GM12875 (cell line): ENCODE results near the gene RRAD.
A peak's percentile ranks its signal among the peaks of the same experiment; 100 is the strongest.
"Not testable (repeated sequence)": the region's sequence is repeated elsewhere in the genome, so short reads cannot be mapped to it uniquely, and the experiment has no call there.

ENCODE experiments used
- H3K4me3 ChIP-seq: one replicate; pipeline ENCODE4 v1.5.1; 2011; ENCODE audit warnings: low read depth, low read length, control low read depth
- CTCF ChIP-seq: IDR thresholded peaks from 2 replicates; pipeline ENCODE4 v1.5.1; 2011; ENCODE audit warnings: low read depth, mild to moderate bottlenecking, control low read depth, inconsistent platforms, low read length, moderate library complexity, borderline replicate concordance; ENCODE audit not compliant: insufficient read depth

RRAD gene

GRCh38 chr16:66961914-66962313 lies 36.6 kb upstream of the RRAD start:
- TF ChIP-seq CTCF: no peak
- H3K4me3 ChIP-seq: no peak overlapping the region

DNA sequence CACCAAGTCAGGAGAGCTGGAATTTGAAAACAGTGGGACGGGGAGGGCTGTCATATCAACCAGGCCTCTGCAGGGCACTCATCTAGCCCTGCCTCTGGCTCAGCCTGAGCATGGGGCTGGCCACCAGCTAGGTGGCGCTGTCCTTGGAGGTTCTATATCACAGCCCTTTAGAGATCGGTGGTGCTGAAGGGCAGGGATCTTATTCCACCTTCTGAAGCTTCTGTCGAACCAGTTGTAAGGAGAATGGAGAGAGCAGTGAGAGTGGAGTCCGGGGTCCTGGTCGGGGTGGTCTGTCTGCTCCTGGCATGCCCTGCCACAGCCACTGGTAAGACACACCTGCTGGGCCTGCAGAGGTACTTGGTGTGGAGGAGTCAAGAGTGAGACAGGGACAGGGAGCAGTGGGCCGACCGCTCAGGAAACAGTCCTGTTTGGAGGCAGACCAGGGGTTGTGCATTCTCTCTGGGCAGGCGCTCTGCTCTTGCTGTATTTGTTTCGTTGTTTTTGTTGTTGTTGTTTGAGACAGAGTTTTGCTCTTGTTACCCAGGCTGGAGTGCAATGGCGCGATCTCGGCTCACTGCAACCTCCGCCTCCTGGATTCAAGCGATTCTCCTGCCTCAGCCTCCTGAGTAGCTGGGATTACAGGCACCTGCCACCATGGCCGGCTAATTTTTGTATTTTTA lies 35.9 kb upstream of the RRAD start, which contains the start of gene CES3:
CES3 (plus strand) TSS at position 202 of the 680 bp plus-strand sequence; CDS start at position 244, 42 bp downstream.
- H3K4me3 ChIP-seq: no peak within 1 kb of the TSS
- TF ChIP-seq CTCF: peak; percentile 88

DNA sequence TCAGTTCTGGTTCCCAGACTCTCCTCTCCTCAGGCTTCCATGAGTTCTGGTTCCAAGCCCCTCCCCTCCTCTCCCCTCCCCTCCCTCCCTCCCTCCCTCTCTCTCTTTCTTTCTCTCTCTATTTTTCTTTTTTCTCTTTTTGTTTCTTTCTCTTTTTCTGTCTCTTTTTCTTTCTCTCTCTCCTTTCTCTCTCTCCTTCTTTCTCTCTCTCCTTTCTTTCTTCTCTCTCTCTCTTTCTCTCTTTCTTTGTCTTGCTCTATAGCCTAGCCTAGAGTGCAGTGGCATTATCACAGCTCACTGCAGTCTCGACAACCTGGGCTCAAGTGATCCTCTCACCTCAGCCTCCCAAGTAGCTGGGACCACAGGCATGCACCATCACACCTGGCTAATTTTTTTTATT lies 34.9 kb upstream of the RRAD start:
- TF ChIP-seq CTCF: no peak
- H3K4me3 ChIP-seq: no peak overlapping the region

- no peak overlapping the region for H3K4me3 ChIP-seq
- no peak for TF ChIP-seq CTCF
Measured at GRCh38 chr16:66959704-66960161, 34.4 kb upstream of the RRAD start.

GRCh38 chr16:66958857-66959703 lies 33.7 kb upstream of the RRAD start:
- no peak overlapping the region for H3K4me3 ChIP-seq
- no peak for TF ChIP-seq CTCF

DNA sequence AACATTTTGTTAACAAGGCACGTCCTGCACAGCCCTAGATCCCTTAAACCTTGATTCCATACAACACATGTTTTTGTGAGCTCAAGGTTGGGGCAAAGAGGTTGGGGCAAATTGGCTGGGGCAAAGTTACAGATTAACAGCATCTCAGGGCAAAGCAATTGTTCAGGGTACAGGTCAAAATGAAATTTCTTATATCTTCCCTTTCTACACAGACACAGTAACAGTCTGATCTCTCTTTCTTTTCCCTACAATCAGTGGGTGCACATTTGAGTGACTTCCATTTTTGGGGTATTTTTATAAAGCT lies 30.8 kb upstream of the RRAD start:
- H3K4me3 ChIP-seq: not testable (repeated sequence)

GRCh38 chr16:66955363-66956153 lies 30.2 kb upstream of the RRAD start:
- H3K4me3 ChIP-seq: not testable (repeated sequence)
